Transverse colon (tissue), 4 donors: ENCODE measurements around the gene RET.

Experiments
- CTCF ChIP-seq, 5 experiments: fragments of 200-600 bp in 3 of 5; fragments of 450-650 bp in 2 of 5; sonication (generic) in 3 of 5; IDR thresholded peaks; 1 replicate in 2 of 5; 2 replicates in 3 of 5; pipeline ENCODE4 v1.5.1; 2016 to 2017; ENCODE audit warnings: antibody characterized with exemption in 5 of 5, inconsistent platforms in 3 of 5, mild to moderate bottlenecking in 2 of 5, moderate library complexity in 1 of 5
- EP300 ChIP-seq: sonication (generic); formaldehyde crosslinking; IDR thresholded peaks from one replicate; pipeline ENCODE4 v1.6.1; 2017; ENCODE audit warnings: antibody characterized with exemption, low read depth
- POLR2A ChIP-seq: fragments of 450-650 bp; IDR thresholded peaks from one replicate; pipeline ENCODE4 v1.6.1; 2016; ENCODE audit warnings: antibody characterized with exemption, mild to moderate bottlenecking, moderate library complexity
- POLR2AphosphoS5 ChIP-seq, 3 donors: sonication (generic); formaldehyde crosslinking; IDR thresholded peaks; one replicate each; pipeline ENCODE4 v1.6.1; 2016; ENCODE audit warnings: antibody characterized with exemption in 3 of 3

- TF ChIP-seq CTCF (IDR thresholded peaks at IDR 0.05) = no peak
- TF ChIP-seq POLR2A = no peak
- no peak for TF ChIP-seq POLR2AphosphoS5 (IDR thresholded peaks at IDR 0.05)
- TF ChIP-seq EP300 = no peak
Measured at GRCh38 chr10:43061331-43061730, 15.5 kb upstream of the RET start.
